HG02870 (cell line): ENCODE measurements around the gene IL5RA.

Source experiments
- ATAC-seq: cut with Tn5 transposase; IDR thresholded peaks from one replicate; pipeline ENCODE4 v1.9.1; 2021; ENCODE audit warnings: mild to moderate bottlenecking, moderate library complexity; ENCODE audit not compliant: unreplicated experiment

IL5RA gene

DNA sequence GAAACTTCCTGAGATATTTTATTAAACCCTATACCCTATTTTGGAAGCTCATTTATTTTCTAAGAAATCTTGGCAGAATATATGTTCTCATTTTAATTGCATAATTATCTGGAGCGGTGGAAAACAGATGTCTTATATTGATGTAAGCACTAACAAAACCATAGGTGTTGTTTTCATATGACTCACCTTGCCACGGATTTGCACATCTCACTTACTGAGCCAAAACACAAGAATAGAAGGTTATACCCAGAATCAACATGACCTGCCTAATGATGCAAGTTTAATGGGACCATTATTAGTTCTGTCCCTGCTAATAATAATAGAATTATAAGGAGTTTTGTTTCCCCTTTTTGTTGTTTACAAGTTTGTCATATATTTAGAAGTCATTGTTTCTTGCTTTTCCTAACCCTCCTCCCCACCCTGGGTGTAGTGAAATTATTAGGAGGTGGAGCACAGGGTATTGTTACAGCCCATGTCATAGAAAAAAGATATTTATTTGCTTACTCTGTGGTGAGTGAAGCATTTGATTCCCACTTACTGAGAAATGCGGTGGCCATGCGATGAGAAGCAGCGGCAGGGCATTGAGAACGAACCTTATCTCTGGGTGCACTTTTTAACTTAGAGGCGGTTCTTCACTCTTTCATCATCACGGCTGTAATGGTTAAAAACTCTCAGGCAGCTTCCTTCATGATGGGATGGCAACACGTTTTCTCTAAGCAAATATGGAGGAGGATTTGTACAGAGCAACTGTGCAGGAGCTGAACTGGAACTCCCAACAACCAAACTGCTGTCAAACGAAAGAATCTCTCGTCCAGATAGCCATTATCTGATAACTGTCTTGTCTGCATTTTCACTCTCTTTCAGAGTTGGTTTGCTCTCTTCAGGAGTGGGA, 521 bp downstream of the IL5RA start:
- peak; percentile 90 for ATAC-seq

DNA sequence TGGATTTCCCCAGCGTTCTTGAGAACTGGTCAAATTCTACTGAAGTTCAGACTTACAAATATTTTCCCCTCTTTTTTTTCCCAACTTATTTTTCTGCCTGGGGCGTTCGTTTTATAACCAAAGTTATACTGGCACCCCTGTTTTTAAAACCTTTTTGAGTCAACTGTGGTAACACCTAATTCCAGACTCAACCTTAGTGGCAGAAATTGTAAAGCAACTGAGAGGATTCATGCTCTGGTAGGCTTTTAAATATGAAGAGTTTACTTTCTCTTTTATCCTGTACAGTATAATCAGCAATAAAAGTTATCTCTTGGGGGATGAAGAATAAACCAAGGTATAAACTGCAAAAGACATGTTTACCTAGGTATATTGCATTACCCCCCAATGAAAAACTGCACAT, 2.3 kb downstream of the IL5RA start:
- no peak for ATAC-seq

DNA sequence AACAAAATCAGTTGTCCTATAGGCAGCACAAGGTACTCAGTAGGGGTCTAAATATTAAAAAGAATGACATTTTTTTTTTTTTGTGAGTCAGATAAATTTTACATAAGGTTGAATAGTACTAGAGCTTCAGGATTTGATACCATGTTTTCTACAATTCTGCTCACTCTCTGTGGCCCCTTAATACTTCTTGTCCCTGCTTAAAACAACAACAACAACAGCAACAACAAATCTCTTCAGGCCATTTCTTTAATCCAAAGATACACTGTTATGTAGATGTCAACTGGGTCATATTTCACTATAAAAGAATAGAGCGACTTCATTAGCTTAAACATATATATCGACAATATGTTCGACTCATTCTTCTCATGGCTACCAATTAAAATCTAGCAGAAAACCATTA, 3.0 kb downstream of the IL5RA start:
- ATAC-seq = no peak

DNA sequence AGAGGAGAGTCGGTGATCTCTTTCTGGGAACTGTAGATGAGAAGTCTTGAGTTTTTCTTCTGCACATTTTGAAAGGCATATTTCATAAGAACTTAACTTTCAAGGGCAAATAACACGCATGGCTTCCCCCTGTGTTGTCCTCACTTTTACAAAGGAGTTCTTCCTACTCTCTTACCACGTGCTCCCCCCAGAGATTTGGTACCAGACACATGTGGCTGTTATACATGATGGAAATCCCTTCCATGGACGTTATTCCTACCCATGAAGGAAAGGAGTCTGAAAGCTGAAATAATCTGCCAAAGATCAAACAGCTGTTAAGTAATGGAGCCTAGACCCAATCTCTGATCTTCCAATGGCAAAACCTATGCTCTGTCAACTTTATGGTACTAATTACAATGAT, 4.4 kb downstream of the IL5RA start:
- ATAC-seq = no peak

DNA sequence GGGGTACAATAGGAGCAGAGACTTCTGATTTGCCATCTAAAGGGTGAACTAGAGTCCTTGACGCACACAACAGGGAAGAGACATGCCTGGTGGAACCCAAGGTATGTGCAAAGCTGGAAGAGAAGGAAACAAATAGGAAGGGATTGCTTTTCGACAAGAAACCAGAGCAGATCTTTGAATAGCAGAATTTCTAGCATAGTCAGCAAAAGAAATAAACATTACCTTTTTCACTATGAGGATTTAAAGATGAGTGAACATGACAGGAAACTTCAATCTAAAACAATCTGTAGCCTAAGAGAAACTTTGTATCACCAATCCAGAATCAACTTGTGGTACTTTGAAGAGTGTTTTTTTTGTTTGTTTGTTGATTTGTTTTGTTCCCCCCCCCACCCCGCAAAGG, 4.9 kb downstream of the IL5RA start:
- no peak for ATAC-seq

DNA sequence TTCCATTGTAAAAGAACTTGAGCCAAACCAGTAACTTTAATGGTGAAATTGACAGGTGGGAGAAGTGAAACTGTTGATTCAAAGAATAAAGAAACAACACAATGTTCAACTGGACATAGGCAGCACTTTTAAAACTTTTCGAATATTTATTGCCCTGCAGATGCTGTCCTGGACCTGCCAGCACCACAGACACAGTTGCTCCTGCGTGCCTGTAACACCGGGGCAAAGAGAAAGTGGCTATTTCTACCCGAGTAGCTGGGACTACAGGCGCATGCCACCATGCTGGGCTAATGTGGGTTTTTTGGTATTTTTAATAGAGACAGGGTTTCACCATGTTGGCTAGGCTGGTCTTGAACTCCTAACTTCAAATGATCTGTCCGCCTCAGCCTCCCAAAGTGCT, 7.4 kb downstream of the IL5RA start:
- ATAC-seq = no peak

DNA sequence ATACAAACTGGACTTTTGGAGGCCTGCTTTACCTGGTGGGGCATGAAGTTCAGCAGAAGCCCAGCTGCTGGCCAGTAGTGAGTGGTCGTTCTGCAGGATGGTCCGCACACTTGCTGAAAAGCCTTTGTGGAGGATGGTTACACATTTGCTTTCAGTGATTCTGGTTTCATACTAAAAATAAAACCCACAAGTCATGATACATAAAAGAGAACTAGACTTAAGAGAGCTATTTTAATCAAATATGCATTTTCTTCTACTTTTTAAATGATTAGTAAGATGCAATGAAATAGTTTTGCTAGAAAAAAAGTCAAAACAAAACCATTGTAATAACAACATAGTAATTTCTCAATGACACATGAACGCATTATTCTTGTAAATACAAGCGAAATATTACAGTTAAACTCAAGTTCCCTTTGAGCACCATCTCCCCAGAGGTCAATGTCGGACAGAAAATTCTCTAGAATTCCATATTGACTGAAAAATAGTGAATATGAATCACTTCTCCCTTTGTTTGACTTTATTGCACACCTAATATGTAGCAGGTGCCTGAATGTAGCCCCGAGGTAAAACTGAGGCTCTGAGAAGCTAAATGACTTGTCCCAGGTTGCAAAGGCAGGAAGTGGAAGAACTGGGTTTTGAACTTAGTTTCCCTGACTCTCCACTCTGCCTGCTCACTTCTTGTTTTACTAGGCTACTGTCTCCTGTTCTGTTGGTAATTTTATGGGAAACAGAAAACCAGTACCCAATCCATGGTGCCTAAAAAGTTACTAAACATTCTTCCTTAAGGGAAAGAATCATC, 8.3 kb downstream of the IL5RA start:
- ATAC-seq = peak; percentile 72

DNA sequence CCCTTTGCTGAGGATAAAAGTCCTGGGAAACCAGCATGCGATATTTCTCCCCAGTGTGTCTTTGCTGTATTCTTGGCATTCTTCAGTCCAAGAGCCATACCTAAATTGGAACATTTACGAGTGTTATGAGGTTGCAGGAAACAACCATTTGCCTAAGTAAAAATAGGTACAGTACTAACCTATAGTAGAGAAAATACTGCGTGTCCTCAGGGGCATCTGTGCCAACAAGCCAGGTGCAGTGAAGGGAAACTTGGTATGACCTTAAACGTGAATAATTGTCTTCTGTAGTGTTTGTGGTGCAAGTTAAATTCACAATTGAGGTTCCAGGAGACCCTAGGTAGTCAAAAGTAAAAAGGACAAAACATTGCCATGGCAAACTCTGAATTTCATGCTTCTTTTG, 12.2 kb downstream of the IL5RA start:
- ATAC-seq = no peak

DNA sequence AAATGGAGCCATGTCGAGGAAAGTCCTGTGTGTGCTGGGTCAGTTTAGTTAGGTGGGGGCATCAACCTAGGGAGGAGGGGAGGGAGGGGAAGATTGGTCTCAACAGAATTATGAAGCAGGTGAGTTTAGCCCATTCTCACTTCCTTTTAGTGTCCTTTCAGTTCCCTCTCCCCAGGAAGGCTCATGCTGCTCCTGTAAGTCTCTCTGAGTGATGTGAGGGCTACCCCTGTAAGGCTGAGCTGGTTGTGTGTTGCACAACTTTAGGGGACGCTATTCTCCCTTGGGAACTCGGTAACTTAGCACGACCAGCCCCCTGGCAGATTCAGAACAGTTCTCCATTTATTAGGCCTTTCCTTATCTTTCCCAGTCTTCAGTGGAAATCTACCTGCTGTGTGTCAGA, 21.2 kb downstream of the IL5RA start:
- peak; percentile 97 for ATAC-seq

DNA sequence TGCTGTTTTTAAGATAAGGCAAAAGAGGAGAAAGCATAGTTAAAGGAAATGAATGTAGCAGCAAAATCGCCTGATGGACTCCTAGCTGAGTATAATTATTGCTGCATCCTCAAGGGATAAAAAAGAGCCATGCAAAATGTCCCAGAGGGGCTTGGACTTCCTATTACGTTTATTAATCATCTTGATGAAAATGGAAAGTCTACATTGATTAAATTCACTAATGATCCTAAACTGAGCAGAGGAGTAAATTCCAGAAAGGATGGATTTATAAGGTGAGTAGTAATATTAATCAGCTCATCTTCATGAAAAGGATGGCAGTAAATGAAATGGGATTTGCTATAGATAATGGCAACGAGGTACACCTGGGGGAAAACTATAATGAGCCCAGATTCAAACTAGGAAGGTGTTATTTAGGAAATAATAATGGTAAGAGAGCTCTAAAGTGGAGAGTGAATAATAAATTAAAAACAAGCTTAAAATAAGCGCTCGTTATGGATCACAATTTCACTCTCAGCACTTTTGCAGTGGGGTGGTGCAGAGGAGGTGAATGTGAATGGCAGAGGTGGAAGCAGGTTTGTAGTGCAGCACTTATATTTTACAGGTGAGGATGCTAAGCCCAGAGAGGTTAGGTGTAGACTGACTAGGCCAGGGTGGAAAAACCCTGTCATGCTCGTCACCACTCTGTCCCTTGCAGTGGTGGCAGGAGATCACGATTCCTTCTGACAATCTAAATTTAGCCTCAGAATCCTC, 22.3 kb downstream of the IL5RA start:
- ATAC-seq = no peak

DNA sequence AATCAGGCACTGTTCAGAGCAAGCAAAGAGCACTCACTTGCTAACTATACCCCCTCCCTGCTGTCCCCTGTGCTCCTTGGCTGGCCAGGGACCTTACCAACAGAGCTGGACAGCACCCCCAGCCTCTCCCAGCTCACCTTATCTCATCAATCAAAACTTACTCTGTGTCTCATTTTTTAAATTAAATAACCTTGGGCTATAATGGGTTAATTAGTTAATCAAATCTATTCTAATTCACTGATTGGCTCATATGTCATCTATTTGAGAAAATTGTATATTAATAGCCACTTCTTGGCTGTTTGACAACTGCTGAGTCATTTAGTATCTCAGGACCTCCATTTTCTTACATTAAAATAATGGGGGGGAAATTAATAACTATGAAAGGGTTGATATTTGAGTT, 22.9 kb downstream of the IL5RA start:
- no peak for ATAC-seq

DNA sequence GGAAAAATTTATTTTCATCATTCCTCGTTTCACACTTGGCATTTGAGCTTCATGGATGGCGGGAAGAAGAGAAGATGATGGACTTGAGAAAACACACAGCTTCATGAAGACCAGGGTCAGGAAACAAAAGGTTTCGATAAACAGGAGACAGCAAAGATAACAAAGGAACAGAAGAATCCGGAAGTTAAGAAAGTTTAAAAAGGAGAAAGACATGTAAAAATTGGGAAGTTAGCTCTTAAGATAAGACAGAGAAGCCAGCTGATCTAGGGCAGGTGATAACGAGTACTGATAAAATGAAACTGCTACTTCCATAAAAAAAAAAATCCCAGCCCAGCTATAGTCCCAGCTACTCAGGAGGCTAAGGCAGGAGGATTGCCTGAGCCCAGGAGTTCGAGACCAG, 23.9 kb downstream of the IL5RA start:
- ATAC-seq = no peak

DNA sequence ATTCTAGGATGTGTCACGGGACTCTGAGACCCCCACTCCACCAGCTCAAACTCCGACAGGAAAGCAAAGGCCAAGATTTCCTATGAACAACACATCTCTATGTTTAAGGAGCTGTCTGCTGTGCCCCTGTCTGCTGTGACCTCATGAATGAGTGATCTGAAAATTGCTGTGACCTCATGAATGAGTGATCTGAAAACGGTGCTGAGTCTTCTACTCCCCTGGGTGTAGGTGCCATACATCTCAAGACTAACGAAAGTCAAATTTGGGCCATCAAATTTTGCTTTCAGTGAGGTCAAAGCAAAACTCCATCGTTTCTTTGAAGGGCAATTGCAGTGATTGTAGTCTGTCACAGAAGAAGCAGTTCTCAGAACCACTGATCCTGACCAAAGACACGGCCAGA, 24.4 kb downstream of the IL5RA start:
- no peak for ATAC-seq

DNA sequence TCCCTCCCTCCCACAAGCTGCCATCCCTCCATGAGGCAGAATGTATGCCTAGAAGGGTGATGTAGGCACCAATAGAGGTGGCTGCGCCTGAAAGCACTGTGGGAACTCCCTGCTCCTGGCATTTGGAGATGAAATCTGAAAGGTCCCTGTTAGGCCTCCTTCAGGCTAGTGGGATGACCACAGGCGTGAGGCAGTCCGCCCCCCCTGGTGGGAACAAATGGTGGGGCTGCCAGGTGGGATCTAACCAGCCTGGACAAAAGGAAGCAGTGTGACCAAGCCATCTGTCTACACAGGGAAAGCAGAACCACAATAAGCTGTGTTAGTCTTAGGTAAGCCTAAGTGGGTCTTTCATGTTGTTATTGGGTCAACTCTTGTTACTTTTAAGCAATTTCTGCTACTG, 25.3 kb downstream of the IL5RA start:
- ATAC-seq = no peak

DNA sequence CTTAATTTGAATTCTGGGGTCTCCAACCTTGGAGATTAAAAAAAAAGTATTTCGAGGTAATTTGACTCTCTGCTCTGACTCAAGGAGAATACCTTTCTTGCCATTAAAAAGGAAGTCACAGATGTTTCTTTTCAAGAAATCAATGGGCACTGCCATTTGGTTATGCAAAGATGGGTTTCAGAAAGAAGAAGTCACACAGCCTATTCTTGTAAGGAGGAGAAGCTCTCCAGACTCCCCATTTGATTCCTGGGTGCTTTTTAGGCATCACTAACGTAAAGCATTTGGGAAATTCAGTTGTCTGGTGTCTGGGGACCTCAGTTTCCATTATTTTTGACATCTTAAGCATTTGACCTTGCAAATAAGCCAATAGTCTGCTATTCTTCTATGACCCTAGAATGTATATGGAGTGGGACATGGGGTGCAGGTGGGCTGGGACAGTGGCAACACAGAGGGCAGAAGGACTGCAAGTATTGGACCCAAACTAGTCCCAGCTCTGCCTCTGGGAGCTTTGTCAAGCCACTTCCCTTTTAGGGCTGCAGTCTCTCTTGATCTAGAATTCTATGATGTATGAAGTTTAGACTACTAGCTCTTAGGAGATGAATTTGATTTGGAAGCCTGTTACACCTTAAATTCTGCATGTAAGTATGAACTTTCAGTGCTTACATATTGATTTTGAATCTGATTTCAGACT, 27.8 kb downstream of the IL5RA start:
- peak; percentile 70 for ATAC-seq

DNA sequence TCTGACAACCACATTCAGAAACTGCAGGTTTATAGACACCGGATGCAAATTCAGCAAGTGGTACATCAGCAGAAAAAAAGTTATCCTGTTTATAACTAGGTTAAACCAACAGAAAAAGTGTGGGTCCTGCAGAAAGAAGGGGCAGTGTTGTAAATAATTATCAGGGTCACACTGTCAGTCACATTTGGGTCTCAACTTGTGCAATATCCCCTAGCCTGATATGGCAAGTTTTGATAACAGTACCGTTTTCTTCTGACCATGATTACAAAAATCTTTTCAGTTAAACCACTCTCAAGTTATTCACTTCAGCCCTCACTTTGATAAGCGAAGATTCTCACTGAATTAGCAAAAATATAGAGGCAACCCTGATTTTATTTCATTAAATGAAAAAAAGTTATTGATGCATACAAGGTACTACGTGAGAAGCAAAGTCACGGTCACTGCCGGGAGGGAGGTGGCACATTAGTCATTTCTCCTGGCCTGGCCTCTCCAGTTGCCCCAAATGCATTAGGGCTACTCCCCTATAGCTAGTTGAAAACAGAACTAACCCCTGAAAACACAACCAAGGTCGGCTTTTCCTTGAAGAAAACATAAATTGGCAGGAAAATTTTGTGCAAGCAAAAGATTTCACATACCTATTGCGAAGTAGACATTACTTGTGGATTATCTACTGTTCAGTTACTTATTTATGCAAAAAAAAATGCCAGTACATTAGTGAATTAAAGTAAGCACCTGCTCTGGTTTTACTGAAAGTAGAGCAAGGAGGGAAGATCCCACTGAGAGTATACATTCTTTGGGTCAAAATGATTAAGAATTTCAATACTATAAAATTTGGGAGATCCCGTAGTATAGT, 28.6 kb downstream of the IL5RA start:
- ATAC-seq = peak; percentile 38

DNA sequence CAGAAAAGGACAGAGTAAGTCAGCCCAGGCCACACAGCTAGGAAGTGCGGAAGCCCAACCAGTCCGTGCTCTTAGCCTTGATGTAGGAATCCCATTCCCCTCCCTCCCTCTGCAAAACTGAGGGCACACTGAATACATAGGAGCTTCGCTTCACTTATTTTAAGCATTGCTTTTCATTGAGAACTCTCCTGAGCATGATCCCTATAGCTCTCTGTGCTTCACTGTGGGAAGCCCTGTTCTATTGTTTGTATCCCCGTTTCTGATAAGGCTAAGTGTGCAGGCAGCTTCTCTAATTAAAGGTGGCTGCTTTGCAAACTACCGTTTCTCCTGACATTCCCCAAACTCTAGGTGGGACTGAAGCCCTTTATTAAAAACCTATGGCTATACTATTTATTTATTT, 29.9 kb downstream of the IL5RA start:
- no peak for ATAC-seq

DNA sequence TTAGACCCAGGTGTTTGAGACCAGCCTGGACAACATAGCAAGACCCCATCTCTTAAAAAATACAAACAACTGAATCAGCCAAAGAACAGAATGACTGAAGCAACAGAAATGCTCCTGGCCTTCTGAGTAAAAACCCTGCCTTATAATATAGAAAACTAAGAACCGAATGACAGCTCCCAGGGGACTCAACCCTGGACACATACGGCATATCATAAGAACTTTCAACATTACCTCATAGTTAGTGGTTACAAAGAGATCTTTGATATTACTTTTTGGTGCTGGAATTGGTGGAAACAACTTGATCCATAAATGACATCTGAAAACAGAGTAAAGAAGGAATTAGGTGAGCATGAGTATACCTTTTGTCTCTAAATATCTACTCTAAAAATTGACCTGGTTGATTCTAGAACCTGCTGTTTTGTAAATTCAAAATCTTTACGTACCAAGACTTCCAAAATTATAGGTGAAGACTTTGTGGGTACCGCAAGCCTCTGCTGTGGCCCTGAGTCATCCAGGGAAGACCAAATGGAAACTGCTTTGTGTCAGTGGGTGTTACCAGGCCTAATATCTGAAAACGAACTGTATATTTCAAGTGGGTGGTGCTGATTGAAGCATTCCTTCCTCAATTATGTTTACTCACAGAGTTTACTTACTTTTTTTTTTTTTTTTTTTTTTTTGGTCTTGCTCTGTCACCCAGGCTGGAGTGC, 35.5 kb downstream of the IL5RA start:
- peak; percentile 80 for ATAC-seq

DNA sequence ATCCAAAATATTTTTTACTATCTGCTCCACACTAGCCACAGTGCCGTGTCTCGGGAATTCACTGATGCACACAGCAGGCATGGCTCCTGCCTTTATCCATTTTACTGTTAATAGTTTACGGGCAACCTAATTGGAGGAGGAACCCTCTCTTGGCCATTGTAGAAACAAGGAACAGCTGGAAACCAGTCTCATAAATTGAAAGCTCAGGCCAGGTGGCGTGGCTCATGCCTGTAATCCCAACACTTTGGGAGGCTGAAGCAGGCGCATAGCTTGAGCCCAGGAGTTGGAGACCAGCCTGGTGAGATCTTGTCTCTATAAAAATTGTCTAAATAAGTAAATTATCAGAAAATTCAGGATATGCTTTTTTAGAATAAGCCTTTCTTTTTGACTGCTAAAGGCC, 39.0 kb downstream of the IL5RA start:
- no peak for ATAC-seq
